ENCODE results near the gene ADAMTSL1. TPM values are rescaled to one million over a fixed set of nuclear protein-coding genes. Genes with fewer than 3 reads are reported as not detected.

Gene ADAMTSL1
- total RNA-seq, 1 donor from 2014 or later = 61.8 TPM

- intact Hi-C loops (cut with DNase I) = no loop called here
- no peak for ATAC-seq
- DNase-seq (ENCODE audit: low spot score) = no peak
These were observed 117.3 kb downstream of the ADAMTSL1 start for GRCh38 chr9:18591261-18591660.

GRCh38 chr9:18594837-18595236 is 120.9 kb downstream of the ADAMTSL1 start:
- ATAC-seq (peak; percentile 33), DNase-seq (ENCODE audit: low spot score) (no peak)
- intact Hi-C loops (cut with DNase I) = no loop called here

GRCh38 chr9:18595597-18595996 is 121.6 kb downstream of the ADAMTSL1 start:
- DNase-seq (ENCODE audit: low spot score) (no peak), ATAC-seq (peak; percentile 67)
- intact Hi-C loops (cut with DNase I) = no loop called here

- intact Hi-C loops (cut with DNase I) = no loop called here
- ATAC-seq (no peak), DNase-seq (ENCODE audit: low spot score) (no peak)
These were observed 123.0 kb downstream of the ADAMTSL1 start for GRCh38 chr9:18596920-18597319.

GRCh38 chr9:18598969-18599368 is 125.0 kb downstream of the ADAMTSL1 start:
- intact Hi-C loops (cut with DNase I) = no loop called here
- DNase-seq (ENCODE audit: low spot score) (no peak), ATAC-seq (no peak)

GRCh38 chr9:18601026-18601425 is 127.1 kb downstream of the ADAMTSL1 start:
- DNase-seq (ENCODE audit: low spot score) = no peak
- intact Hi-C loops (cut with DNase I) = no loop called here

GRCh38 chr9:18601956-18602355 is 128.0 kb downstream of the ADAMTSL1 start:
- no peak for DNase-seq (ENCODE audit: low spot score)
- ATAC-seq = no peak
- intact Hi-C loops (cut with DNase I) = no loop called here

More at GRCh38 chr9:18601026-18601425, 127.1 kb downstream of the ADAMTSL1 start:
- ATAC-seq = no peak

- ATAC-seq = peak; percentile 10
- DNase-seq (ENCODE audit: low spot score) = no peak
- intact Hi-C loops (cut with DNase I) = no loop called here
These were observed 131.1 kb downstream of the ADAMTSL1 start for GRCh38 chr9:18604767-18605730.

- intact Hi-C loops (cut with DNase I) = no loop called here
- peak; percentile 96 for ATAC-seq
- peak; percentile 75 for DNase-seq (ENCODE audit: low spot score)
These were observed 131.8 kb downstream of the ADAMTSL1 start for GRCh38 chr9:18605766-18606180.

GRCh38 chr9:18606281-18606680 is 132.3 kb downstream of the ADAMTSL1 start:
- peak; percentile 56 for ATAC-seq
- DNase-seq (ENCODE audit: low spot score) = no peak
- intact Hi-C loops (cut with DNase I) = no loop called here

- DNase-seq (ENCODE audit: low spot score) = no peak
- intact Hi-C loops (cut with DNase I) = no loop called here
- ATAC-seq = peak; percentile 54
These were observed 132.9 kb downstream of the ADAMTSL1 start for GRCh38 chr9:18606846-18607245.

- intact Hi-C loops (cut with DNase I) = no loop called here
- ATAC-seq (no peak), DNase-seq (ENCODE audit: low spot score) (no peak)
These were observed 134.4 kb downstream of the ADAMTSL1 start for GRCh38 chr9:18608371-18608770.

- intact Hi-C loops (cut with DNase I) = no loop called here
- ATAC-seq (peak; percentile 51), DNase-seq (ENCODE audit: low spot score) (no peak)
These were observed 137.0 kb downstream of the ADAMTSL1 start for GRCh38 chr9:18610956-18611355.

- intact Hi-C loops (cut with DNase I) = no loop called here
- DNase-seq (ENCODE audit: low spot score) (no peak), ATAC-seq (peak; percentile 48)
These were observed 138.0 kb downstream of the ADAMTSL1 start for GRCh38 chr9:18611971-18612370.

- no peak for ATAC-seq
- DNase-seq (ENCODE audit: low spot score) = no peak
- intact Hi-C loops (cut with DNase I) = no loop called here
These were observed 140.2 kb downstream of the ADAMTSL1 start for GRCh38 chr9:18614116-18614515.

- DNase-seq (ENCODE audit: low spot score) (no peak), ATAC-seq (peak; percentile 48)
- intact Hi-C loops (cut with DNase I) = no loop called here
These were observed 140.7 kb downstream of the ADAMTSL1 start for GRCh38 chr9:18614651-18615050.

- ATAC-seq (no peak), DNase-seq (ENCODE audit: low spot score) (no peak)
- intact Hi-C loops (cut with DNase I) = no loop called here
These were observed 143.0 kb downstream of the ADAMTSL1 start for GRCh38 chr9:18616976-18617375.

- no peak for ATAC-seq
- DNase-seq (ENCODE audit: low spot score) = no peak
- intact Hi-C loops (cut with DNase I) = no loop called here
These were observed 143.8 kb downstream of the ADAMTSL1 start for GRCh38 chr9:18617759-18618158.

GRCh38 chr9:18618862-18619261 is 144.9 kb downstream of the ADAMTSL1 start:
- intact Hi-C loops (cut with DNase I) = no loop called here
- no peak for DNase-seq (ENCODE audit: low spot score)
- no peak for ATAC-seq

GRCh38 chr9:18622186-18622836 is 148.4 kb downstream of the ADAMTSL1 start:
- no peak for DNase-seq (ENCODE audit: low spot score)
- ATAC-seq = no peak
- intact Hi-C loops (cut with DNase I) = no loop called here
